ENCODE measurements around the gene GLT8D1.

- TF ChIP-seq CTCF (IDR thresholded peaks at IDR 0.05; ENCODE audit: low read depth, low read length, poor library complexity, severe bottlenecking) = no peak
- TF ChIP-seq EZH2phosphoT487 (IDR thresholded peaks at IDR 0.05; ENCODE audit: borderline replicate concordance, low read length) = no peak
Measured at GRCh38 chr3:52697632-52697965, 8.0 kb downstream of the GLT8D1 start.
